NB4 (cell line): ENCODE data around the gene IL10RB.
"Not testable (repeated sequence)": the region's sequence is repeated elsewhere in the genome, so short reads cannot be mapped to it uniquely, and the experiment has no call there.

Experiments used
- DNase-seq: peaks from one replicate; pipeline ENCODE4 v3.0.0; 2010; ENCODE audit warnings: low read depth
- H3K4me3 ChIP-seq: one replicate; pipeline ENCODE4 v1.5.1; 2011; ENCODE audit warnings: mild to moderate bottlenecking, low read depth, low read length, moderate library complexity
- CTCF ChIP-seq: IDR thresholded peaks from one replicate; pipeline ENCODE4 v1.5.1; 2012; ENCODE audit warnings: low read depth, low read length
- MAX ChIP-seq: IDR thresholded peaks from 2 replicates; pipeline ENCODE4 v1.6.1; 2011; ENCODE audit warnings: low read depth, low read length
- MYC ChIP-seq: IDR thresholded peaks from 2 replicates; pipeline ENCODE4 v1.6.1; 2011; ENCODE audit warnings: low read depth, low read length
- POLR2A ChIP-seq: IDR thresholded peaks from 2 replicates; pipeline ENCODE4 v1.6.1; 2011; ENCODE audit warnings: mild to moderate bottlenecking; ENCODE audit not compliant: insufficient read length; ENCODE audit errors: extremely low read depth

Gene IL10RB

GRCh38 chr21:33238565-33239255 is 27.5 kb upstream of the IL10RB start:
- TF ChIP-seq POLR2A = no peak
- TF ChIP-seq MAX = no peak
- TF ChIP-seq MYC = no peak
- TF ChIP-seq CTCF = no peak
- no peak overlapping the region for H3K4me3 ChIP-seq
- peak; percentile 26 for DNase-seq

GRCh38 chr21:33239559-33240127 is 26.5 kb upstream of the IL10RB start:
- DNase-seq, H3K4me3 ChIP-seq: not testable (repeated sequence)

- TF ChIP-seq MYC (no peak), MAX (no peak)
- no peak for DNase-seq
- no peak overlapping the region for H3K4me3 ChIP-seq
Measured at GRCh38 chr21:33240404-33240803, 25.8 kb upstream of the IL10RB start.

- no peak for TF ChIP-seq CTCF
- TF ChIP-seq MAX = no peak
- no peak for TF ChIP-seq MYC
- no peak for TF ChIP-seq POLR2A
- no peak overlapping the region for H3K4me3 ChIP-seq
- DNase-seq = peak; percentile 56
Measured at GRCh38 chr21:33241846-33242245, 24.3 kb upstream of the IL10RB start.

GRCh38 chr21:33242846-33243245 is 23.3 kb upstream of the IL10RB start:
- DNase-seq = not testable (repeated sequence)

GRCh38 chr21:33244082-33244778 is 21.9 kb upstream of the IL10RB start:
- DNase-seq = peak; percentile 73
- H3K4me3 ChIP-seq = no peak overlapping the region
- TF ChIP-seq MYC (0 out of 2 replicates have a peak, but pooled peaks have one; percentile 13), CTCF (no peak)

More at GRCh38 chr21:33242846-33243245, 23.3 kb upstream of the IL10RB start:
- H3K4me3 ChIP-seq = not testable (repeated sequence)

GRCh38 chr21:33244779-33245105 is 21.4 kb upstream of the IL10RB start:
- peak; percentile 65 for DNase-seq
- no peak overlapping the region for H3K4me3 ChIP-seq
- TF ChIP-seq MAX = no peak
- TF ChIP-seq CTCF = no peak
- TF ChIP-seq POLR2A = no peak
